GM12878 (cell line): Measurements from ENCODE around the gene SERTAD2. TPM values are rescaled to one million over a fixed set of nuclear protein-coding genes. Genes with fewer than 3 reads are reported as not detected.
A peak's percentile ranks its signal among the peaks of the same experiment; 100 is the strongest.

Experiments
- CBFB ChIP-seq: IDR thresholded peaks from 2 replicates; pipeline ENCODE4 v1.6.1; 2016; ENCODE audit warnings: antibody characterized with exemption, low read depth
- E2F4 ChIP-seq: IDR thresholded peaks from 2 replicates; pipeline ENCODE4 v1.6.1; 2012; ENCODE audit warnings: low read depth, low read length, improper control_type of control experiment
- GABPA ChIP-seq: IDR thresholded peaks from 2 replicates; pipeline ENCODE4 v1.6.1; 2014; ENCODE audit warnings: antibody characterized with exemption, low read depth, mild to moderate bottlenecking, inconsistent platforms
- PBX3 ChIP-seq: IDR thresholded peaks from 2 replicates; pipeline ENCODE4 v1.6.1; 2011; ENCODE audit warnings: mild to moderate bottlenecking, low read depth, low read length, moderate library complexity; ENCODE audit not compliant: insufficient replicate concordance
- POLR2AphosphoS5 ChIP-seq: IDR thresholded peaks from 2 replicates; pipeline ENCODE4 v1.6.1; 2011; ENCODE audit warnings: mild to moderate bottlenecking, low read length, inconsistent platforms
- RB1 ChIP-seq: fragments of 450-650 bp; formaldehyde crosslinking; IDR thresholded peaks from 2 replicates; pipeline ENCODE4 v1.6.1; 2017; ENCODE audit warnings: mild to moderate bottlenecking, borderline replicate concordance
- RFX5 ChIP-seq: IDR thresholded peaks from 2 replicates; pipeline ENCODE4 v1.6.1; 2011; ENCODE audit warnings: low read depth, low read length, improper control_type of control experiment
- WRNIP1 ChIP-seq: IDR thresholded peaks from 2 replicates; pipeline ENCODE4 v1.6.1; 2011; ENCODE audit warnings: low read depth, low read length, improper control_type of control experiment, borderline replicate concordance
- ZBTB4 ChIP-seq: fragments of 450-650 bp; formaldehyde crosslinking; IDR thresholded peaks from 2 replicates; pipeline ENCODE4 v1.4.0; 2022; ENCODE audit warnings: mild to moderate bottlenecking, moderate library complexity
- polyA plus RNA-seq, 11 experiments: library from polyadenylated mRNA; depleted of rRNA in 4 of 11; unstranded in 6 of 11; stranded (reverse) in 5 of 11; fragments of >200 nt; fragmentation: Nextera tagmentation in 4 of 11; fragmentation: Illumina TruSeq in 1 of 11; extraction: Ambion mirVana in 4 of 11; extraction: Trizol in 1 of 11; gene quantifications; 1 replicate in 1 of 11; 2 replicates in 10 of 11; pipeline versions ENCODE4 v1.2.1 to v1.2.3, GENCODE V29; 2011 to 2016; ENCODE audit warnings: inconsistent platforms in 2 of 11, missing spikeins in 2 of 11, low read depth in 1 of 11
- total RNA-seq, 4 experiments: library from RNA; depleted of rRNA in 3 of 4; stranded (reverse); fragments of >200 nt in 3 of 4; fragmentation: Illumina TruSeq in 1 of 4; extraction: Trizol in 1 of 4; gene quantifications; 2 replicates each; pipeline versions ENCODE4 v1.2.1 to v1.2.3, GENCODE V29; 2013 to 2021
- TF ChIP-seq, protein P1 (sequence below): fragments of 450-650 bp; IDR thresholded peaks from 2 replicates; pipeline ENCODE4 v1.6.1; 2017; ENCODE audit warnings: mild to moderate bottlenecking, moderate library complexity
- TF ChIP-seq, protein P2 (sequence below): fragments of 450-650 bp; IDR thresholded peaks from 2 replicates; pipeline ENCODE4 v1.6.1; 2018; ENCODE audit warnings: borderline replicate concordance, mild to moderate bottlenecking; ENCODE audit not compliant: partially characterized antibody
- TF ChIP-seq, protein P3 (sequence below): fragments of 450-650 bp; IDR thresholded peaks from 2 replicates; pipeline ENCODE4 v1.6.1; 2017; ENCODE audit warnings: antibody characterized with exemption, mild to moderate bottlenecking, moderate library complexity

Gene SERTAD2
- total and polyA plus RNA-seq, 10 of the 15 experiments (the other 5 are each of a cell fraction or from before 2014, with no cell fraction given), result 7.9 to 28.7 (median 20.1) TPM

GRCh38 chr2:64700133-64700809 lies 46.6 kb upstream of the SERTAD2 start (continued):
- TF ChIP-seq, protein P1, sequence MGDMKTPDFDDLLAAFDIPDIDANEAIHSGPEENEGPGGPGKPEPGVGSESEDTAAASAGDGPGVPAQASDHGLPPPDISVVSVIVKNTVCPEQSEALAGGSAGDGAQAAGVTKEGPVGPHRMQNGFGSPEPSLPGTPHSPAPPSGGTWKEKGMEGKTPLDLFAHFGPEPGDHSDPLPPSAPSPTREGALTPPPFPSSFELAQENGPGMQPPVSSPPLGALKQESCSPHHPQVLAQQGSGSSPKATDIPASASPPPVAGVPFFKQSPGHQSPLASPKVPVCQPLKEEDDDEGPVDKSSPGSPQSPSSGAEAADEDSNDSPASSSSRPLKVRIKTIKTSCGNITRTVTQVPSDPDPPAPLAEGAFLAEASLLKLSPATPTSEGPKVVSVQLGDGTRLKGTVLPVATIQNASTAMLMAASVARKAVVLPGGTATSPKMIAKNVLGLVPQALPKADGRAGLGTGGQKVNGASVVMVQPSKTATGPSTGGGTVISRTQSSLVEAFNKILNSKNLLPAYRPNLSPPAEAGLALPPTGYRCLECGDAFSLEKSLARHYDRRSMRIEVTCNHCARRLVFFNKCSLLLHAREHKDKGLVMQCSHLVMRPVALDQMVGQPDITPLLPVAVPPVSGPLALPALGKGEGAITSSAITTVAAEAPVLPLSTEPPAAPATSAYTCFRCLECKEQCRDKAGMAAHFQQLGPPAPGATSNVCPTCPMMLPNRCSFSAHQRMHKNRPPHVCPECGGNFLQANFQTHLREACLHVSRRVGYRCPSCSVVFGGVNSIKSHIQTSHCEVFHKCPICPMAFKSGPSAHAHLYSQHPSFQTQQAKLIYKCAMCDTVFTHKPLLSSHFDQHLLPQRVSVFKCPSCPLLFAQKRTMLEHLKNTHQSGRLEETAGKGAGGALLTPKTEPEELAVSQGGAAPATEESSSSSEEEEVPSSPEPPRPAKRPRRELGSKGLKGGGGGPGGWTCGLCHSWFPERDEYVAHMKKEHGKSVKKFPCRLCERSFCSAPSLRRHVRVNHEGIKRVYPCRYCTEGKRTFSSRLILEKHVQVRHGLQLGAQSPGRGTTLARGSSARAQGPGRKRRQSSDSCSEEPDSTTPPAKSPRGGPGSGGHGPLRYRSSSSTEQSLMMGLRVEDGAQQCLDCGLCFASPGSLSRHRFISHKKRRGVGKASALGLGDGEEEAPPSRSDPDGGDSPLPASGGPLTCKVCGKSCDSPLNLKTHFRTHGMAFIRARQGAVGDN, result no peak
- TF ChIP-seq RB1 (no peak), ZBTB4 (CRISPR knock-in tag) (no peak), POLR2AphosphoS5 (no peak), RFX5 (no peak), GABPA (0 out of 2 replicates have a peak, but pooled peaks have one; percentile 37), CBFB (no peak; the same call in 1 of the 2 replicates), PBX3 (no peak), E2F4 (no peak), WRNIP1 (no peak)
- TF ChIP-seq, protein P2, sequence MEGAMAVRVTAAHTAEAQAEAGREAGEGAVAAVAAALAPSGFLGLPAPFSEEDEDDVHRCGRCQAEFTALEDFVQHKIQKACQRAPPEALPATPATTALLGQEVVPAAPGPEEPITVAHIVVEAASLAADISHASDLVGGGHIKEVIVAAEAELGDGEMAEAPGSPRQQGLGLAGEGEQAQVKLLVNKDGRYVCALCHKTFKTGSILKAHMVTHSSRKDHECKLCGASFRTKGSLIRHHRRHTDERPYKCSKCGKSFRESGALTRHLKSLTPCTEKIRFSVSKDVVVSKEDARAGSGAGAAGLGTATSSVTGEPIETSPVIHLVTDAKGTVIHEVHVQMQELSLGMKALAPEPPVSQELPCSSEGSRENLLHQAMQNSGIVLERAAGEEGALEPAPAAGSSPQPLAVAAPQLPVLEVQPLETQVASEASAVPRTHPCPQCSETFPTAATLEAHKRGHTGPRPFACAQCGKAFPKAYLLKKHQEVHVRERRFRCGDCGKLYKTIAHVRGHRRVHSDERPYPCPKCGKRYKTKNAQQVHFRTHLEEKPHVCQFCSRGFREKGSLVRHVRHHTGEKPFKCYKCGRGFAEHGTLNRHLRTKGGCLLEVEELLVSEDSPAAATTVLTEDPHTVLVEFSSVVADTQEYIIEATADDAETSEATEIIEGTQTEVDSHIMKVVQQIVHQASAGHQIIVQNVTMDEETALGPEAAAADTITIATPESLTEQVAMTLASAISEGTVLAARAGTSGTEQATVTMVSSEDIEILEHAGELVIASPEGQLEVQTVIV, result no peak
- TF ChIP-seq, protein P3, sequence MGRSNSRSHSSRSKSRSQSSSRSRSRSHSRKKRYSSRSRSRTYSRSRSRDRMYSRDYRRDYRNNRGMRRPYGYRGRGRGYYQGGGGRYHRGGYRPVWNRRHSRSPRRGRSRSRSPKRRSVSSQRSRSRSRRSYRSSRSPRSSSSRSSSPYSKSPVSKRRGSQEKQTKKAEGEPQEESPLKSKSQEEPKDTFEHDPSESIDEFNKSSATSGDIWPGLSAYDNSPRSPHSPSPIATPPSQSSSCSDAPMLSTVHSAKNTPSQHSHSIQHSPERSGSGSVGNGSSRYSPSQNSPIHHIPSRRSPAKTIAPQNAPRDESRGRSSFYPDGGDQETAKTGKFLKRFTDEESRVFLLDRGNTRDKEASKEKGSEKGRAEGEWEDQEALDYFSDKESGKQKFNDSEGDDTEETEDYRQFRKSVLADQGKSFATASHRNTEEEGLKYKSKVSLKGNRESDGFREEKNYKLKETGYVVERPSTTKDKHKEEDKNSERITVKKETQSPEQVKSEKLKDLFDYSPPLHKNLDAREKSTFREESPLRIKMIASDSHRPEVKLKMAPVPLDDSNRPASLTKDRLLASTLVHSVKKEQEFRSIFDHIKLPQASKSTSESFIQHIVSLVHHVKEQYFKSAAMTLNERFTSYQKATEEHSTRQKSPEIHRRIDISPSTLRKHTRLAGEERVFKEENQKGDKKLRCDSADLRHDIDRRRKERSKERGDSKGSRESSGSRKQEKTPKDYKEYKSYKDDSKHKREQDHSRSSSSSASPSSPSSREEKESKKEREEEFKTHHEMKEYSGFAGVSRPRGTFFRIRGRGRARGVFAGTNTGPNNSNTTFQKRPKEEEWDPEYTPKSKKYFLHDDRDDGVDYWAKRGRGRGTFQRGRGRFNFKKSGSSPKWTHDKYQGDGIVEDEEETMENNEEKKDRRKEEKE, result no peak
